ENCODE measurements around the gene B4GALT6.

The B4GALT6 gene

GRCh38 chr18:31688606-31689005 is 4.2 kb upstream of the B4GALT6 start:
- Histone ChIP-seq H3K36me3 (ENCODE audit: control insufficient read depth, insufficient read depth, low read length) (no peaks in the 10 kb centered on the region), H3K4me3 (ENCODE audit: extremely low read depth, insufficient read depth, low read length, poor library complexity, severe bottlenecking) (no peak overlapping the region), H3K27ac (ENCODE audit: low read depth, low read length, severe bottlenecking) (no peak overlapping the region), H3K9me3 (ENCODE audit: control insufficient read depth, low read length) (no peaks in the 10 kb centered on the region), H3K4me1 (ENCODE audit: control insufficient read depth, insufficient read depth, low read length, poor library complexity, severe bottlenecking) (no peaks in the 10 kb centered on the region)
- WGBS, 2 experiments (ENCODE audit: insufficient coverage in 2 of 2): no CpG with 5 or more reads among the region's 2 CpGs

DNA sequence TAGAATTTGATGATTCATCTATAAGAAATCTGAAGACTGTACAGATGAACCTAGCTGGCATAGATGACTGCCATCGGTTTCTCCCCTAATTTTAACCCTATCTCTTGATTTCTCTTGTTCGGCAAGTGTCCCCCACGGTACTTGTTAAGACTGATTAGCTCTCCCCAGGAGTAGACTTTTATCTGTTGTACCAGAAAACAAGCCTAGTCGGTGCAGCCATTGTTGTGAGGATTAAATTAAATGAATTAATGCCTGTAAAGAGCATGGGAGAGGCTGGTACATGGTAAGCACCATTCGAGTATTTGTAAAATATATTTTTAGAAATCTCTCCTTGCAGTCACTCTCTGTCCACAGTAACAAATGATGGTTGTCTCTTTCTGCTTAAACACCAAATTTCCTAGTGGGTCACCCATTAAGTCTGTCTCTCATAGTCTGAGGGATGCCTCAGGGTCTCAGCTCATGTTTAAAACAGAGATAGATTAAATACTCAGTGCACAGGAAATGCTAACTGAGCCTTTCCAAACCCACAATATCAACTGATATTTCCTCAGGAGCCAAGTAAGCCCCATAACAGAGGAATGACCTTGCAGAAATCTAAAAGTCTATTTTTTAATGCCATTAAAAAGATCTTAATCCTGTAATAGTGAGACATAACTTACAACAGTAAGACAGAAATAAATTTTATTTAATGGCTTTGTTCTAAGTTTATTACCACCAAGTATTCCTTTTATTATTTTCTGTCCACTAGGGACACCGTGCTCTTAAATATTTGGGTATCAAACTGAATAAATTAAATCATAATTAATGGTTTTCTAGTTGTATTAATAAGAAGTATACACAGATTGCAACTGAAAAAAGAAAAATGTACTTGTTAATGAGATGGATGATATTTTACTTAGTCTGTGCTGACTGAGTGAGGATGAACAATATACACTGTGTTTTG is 2.9 kb upstream of the B4GALT6 start:
- WGBS, 2 experiments (ENCODE audit: insufficient coverage in 2 of 2): 82 to 95% methylated on average over 2 to 4 of the region's 6 CpGs
- H3K4me1 ChIP-seq (ENCODE audit: control insufficient read depth, insufficient read depth, low read length, poor library complexity, severe bottlenecking): peaks cover 4% of the 10 kb centered on the region

GRCh38 chr18:31686572-31686971 is 2.2 kb upstream of the B4GALT6 start:
- Histone ChIP-seq H3K4me1 (ENCODE audit: control insufficient read depth, insufficient read depth, low read length, poor library complexity, severe bottlenecking) (peaks cover 4% of the 10 kb centered on the region), H3K4me3 (ENCODE audit: extremely low read depth, insufficient read depth, low read length, poor library complexity, severe bottlenecking) (no peak overlapping the region)

More for the DNA sequence above, 2.9 kb upstream of the B4GALT6 start:
- Histone ChIP-seq H3K27ac (ENCODE audit: low read depth, low read length, severe bottlenecking) (no peak overlapping the region), H3K9me3 (ENCODE audit: control insufficient read depth, low read length) (no peaks in the 10 kb centered on the region), H3K4me3 (ENCODE audit: extremely low read depth, insufficient read depth, low read length, poor library complexity, severe bottlenecking) (no peak overlapping the region), H3K36me3 (ENCODE audit: control insufficient read depth, insufficient read depth, low read length) (no peaks in the 10 kb centered on the region)

DNA sequence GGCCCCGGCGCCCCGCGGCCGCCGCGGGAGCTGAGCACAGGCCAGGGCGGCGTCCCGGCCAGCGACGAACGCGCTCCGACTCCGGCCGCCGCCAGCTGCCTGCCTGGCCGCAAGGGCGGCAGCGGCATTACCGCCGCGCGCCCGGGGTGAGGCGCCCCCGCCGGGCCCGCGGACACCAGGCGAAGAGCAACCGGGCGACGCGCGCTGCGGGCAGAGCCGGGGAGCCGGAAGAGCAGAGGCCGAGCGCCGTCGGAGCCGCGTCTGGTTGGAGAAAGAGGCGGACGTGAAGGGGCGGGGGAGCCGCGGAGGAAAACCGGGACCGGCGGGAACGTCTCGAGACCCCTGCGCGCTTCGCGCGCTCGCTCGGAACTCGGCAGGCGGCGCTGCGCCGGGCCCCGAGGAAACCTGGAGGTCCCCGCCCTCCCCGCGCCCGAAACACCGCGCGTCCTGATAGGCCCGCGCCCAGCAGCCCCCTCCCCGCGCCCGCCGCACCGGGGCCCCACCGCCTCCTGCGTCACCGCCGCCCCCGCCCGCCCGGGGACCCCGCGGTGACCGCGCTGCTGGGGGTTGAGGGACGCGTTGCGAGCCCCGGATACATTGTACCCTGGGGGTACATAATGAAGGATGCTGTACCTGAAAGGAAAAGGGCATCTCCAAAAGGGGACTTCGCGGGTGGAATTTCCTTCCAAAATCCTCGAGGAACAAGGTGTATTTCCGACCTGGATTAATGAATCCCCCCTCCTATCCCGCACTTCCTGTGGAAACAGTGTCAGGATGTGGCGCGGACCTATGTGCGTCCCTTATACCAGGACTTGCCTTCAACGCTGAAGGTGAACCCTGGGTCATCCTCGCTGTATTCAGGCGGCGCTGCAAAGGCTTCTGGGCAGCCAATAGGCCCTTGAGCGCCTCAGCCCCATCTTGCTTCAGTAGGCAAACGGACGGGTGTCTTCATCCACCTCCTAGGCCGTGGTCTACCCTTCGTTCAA is 1.0 kb upstream of the B4GALT6 start:
- 3 to 4% methylated on average over 66 to 85 of the region's 115 CpGs for WGBS, 2 experiments (ENCODE audit: insufficient coverage in 2 of 2)
- Histone ChIP-seq H3K4me3 (ENCODE audit: extremely low read depth, insufficient read depth, low read length, poor library complexity, severe bottlenecking) (peak overlapping the region; percentile 48), H3K36me3 (ENCODE audit: control insufficient read depth, insufficient read depth, low read length) (no peaks in the 10 kb centered on the region), H3K9me3 (ENCODE audit: control insufficient read depth, low read length) (no peaks in the 10 kb centered on the region), H3K27ac (ENCODE audit: low read depth, low read length, severe bottlenecking) (peak overlapping the region; percentile 68), H3K4me1 (ENCODE audit: control insufficient read depth, insufficient read depth, low read length, poor library complexity, severe bottlenecking) (peaks cover 4% of the 10 kb centered on the region)

More at GRCh38 chr18:31686572-31686971, 2.2 kb upstream of the B4GALT6 start:
- Histone ChIP-seq H3K36me3 (ENCODE audit: control insufficient read depth, insufficient read depth, low read length) (no peaks in the 10 kb centered on the region), H3K9me3 (ENCODE audit: control insufficient read depth, low read length) (no peaks in the 10 kb centered on the region), H3K27ac (ENCODE audit: low read depth, low read length, severe bottlenecking) (no peak overlapping the region)

GRCh38 chr18:31683968-31684278 is 458 bp downstream of the B4GALT6 start:
- Histone ChIP-seq H3K4me3 (ENCODE audit: extremely low read depth, insufficient read depth, low read length, poor library complexity, severe bottlenecking) (peak overlapping the region; percentile 76), H3K27ac (ENCODE audit: low read depth, low read length, severe bottlenecking) (peak overlapping the region; percentile 78), H3K4me1 (ENCODE audit: control insufficient read depth, insufficient read depth, low read length, poor library complexity, severe bottlenecking) (peaks cover 11% of the 10 kb centered on the region), H3K9me3 (ENCODE audit: control insufficient read depth, low read length) (no peaks in the 10 kb centered on the region), H3K36me3 (ENCODE audit: control insufficient read depth, insufficient read depth, low read length) (no peaks in the 10 kb centered on the region)
- 0% methylated on average over 7 to 8 of the region's 9 CpGs for WGBS, 2 experiments (ENCODE audit: insufficient coverage in 2 of 2)

DNA sequence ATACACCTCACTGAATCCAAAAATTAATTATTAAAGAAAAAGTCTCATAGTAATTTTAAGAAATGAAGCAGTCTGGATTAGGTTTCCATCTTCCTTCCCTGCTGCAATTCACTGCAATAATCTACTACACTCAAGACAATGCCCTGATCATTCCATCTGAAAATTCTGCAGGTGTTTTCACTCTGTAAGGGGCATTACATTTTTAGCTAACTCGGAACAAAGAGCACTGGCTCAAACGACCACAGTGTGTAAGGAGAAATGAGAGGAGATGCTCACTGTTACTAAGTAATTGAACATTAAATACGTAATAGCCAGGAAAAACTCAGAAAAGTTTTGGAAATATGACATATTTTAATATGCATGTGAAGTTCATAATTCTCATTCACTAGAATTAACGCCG is 1.3 kb downstream of the B4GALT6 start:
- no peak overlapping the region for H3K27ac ChIP-seq (ENCODE audit: low read depth, low read length, severe bottlenecking)
- H3K4me3 ChIP-seq (ENCODE audit: extremely low read depth, insufficient read depth, low read length, poor library complexity, severe bottlenecking): peak overlapping the region; percentile 76
- no peaks in the 10 kb centered on the region for H3K36me3 ChIP-seq (ENCODE audit: control insufficient read depth, insufficient read depth, low read length)
- H3K9me3 ChIP-seq (ENCODE audit: control insufficient read depth, low read length): no peaks in the 10 kb centered on the region
- no CpG with 5 or more reads among the region's 5 CpGs for WGBS, 2 experiments (ENCODE audit: insufficient coverage in 2 of 2)
- H3K4me1 ChIP-seq (ENCODE audit: control insufficient read depth, insufficient read depth, low read length, poor library complexity, severe bottlenecking): peaks cover 11% of the 10 kb centered on the region

DNA sequence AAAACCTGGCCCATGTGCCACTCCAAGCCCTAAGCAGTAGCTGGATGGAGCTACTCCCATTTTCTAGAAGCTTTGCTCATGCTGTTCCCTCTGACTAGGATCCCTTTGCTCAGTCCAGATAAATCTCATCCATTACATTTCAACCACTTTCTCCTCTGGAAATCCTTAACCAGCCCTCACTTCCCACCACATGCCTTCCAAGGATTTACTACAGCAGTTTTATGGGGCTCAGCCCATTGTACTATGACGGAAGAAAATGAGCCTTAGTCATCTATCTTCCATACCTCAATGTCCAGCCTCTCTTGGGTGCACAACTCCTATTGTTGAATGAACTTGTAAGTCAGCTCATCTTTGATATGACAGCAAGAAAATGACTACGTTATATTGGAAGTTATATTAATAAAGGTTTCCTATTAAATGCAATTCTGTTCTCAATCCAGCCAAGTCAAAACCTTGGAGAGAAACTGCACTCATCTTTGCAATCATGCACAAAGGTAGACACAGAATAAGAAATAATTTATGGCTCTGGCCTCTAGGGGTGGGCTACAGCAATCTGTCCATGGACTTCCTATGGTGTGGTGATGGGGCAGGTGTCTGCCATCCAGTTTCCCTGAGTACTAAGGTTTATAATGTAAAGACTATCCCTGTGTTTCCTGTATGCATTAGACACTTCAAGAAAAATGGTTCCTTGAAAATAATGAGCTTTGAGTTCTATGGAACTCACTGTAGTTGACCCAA is 3.4 kb downstream of the B4GALT6 start:
- Histone ChIP-seq H3K4me1 (ENCODE audit: control insufficient read depth, insufficient read depth, low read length, poor library complexity, severe bottlenecking) (peaks cover 11% of the 10 kb centered on the region), H3K9me3 (ENCODE audit: control insufficient read depth, low read length) (no peaks in the 10 kb centered on the region), H3K36me3 (ENCODE audit: control insufficient read depth, insufficient read depth, low read length) (no peaks in the 10 kb centered on the region), H3K27ac (ENCODE audit: low read depth, low read length, severe bottlenecking) (no peak overlapping the region), H3K4me3 (ENCODE audit: extremely low read depth, insufficient read depth, low read length, poor library complexity, severe bottlenecking) (no peak overlapping the region)
- 86% methylated on average over 1 of the region's 2 CpGs for WGBS, 2 experiments (ENCODE audit: insufficient coverage in 2 of 2)

DNA sequence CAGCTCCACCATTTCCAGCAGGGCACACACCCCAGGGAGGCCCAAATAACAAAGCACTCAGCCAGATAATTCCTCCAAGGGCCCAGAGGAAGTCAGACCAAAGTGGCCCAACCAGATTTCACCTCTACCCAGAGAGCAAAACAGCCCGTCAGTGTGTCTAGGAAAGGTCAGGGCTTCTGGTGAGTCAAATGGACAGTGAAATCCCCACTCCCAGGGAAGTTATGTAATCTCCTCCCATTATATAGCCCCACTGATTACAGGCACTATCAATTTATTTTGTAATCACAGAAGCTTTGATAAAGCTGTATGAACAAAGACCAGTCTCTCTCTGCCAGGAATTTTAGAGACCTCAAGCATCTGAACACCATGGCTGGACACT is 4.0 kb downstream of the B4GALT6 start:
- no peak overlapping the region for H3K27ac ChIP-seq (ENCODE audit: low read depth, low read length, severe bottlenecking)
- 80% methylated on average over 1 of the region's 1 CpG; no CpG with 5 or more reads in 1 of the 2 experiments for WGBS, 2 experiments (ENCODE audit: insufficient coverage in 2 of 2)
- H3K4me3 ChIP-seq (ENCODE audit: extremely low read depth, insufficient read depth, low read length, poor library complexity, severe bottlenecking): no peak overlapping the region
- no peaks in the 10 kb centered on the region for H3K36me3 ChIP-seq (ENCODE audit: control insufficient read depth, insufficient read depth, low read length)
- H3K9me3 ChIP-seq (ENCODE audit: control insufficient read depth, low read length): no peaks in the 10 kb centered on the region
- H3K4me1 ChIP-seq (ENCODE audit: control insufficient read depth, insufficient read depth, low read length, poor library complexity, severe bottlenecking): peaks cover 11% of the 10 kb centered on the region

- Histone ChIP-seq H3K36me3 (ENCODE audit: control insufficient read depth, insufficient read depth, low read length) (no peaks in the 10 kb centered on the region), H3K4me3 (ENCODE audit: extremely low read depth, insufficient read depth, low read length, poor library complexity, severe bottlenecking) (no peak overlapping the region), H3K4me1 (ENCODE audit: control insufficient read depth, insufficient read depth, low read length, poor library complexity, severe bottlenecking) (peaks cover 11% of the 10 kb centered on the region), H3K9me3 (ENCODE audit: control insufficient read depth, low read length) (no peaks in the 10 kb centered on the region), H3K27ac (ENCODE audit: low read depth, low read length, severe bottlenecking) (peak overlapping the region; percentile 55)
- 93 to 97% methylated on average over 4 to 5 of the region's 5 CpGs for WGBS, 2 experiments (ENCODE audit: insufficient coverage in 2 of 2)
Measured at GRCh38 chr18:31679791-31680432, 4.5 kb downstream of the B4GALT6 start.

Measured in mesodermal cell (in vitro differentiated cells).